Stimulated activated CD4-positive, alpha-beta T cell treated with anti-CD3 and anti-CD28 coated beads, Interleukin-1b, Interleukin-23, amount 100 ng/mL, for 4 hours (primary cell): ENCODE measurements around the gene TMEM176B.
"Not testable (repeated sequence)": the region's sequence is repeated elsewhere in the genome, so short reads cannot be mapped to it uniquely, and the experiment has no call there.

Experiments used
- DNase-seq, 2 donors: peaks; one replicate each; pipeline ENCODE4 v3.0.0-alpha.2; 2020; ENCODE audit warnings: low read depth in 2 of 2

TMEM176B gene

DNA sequence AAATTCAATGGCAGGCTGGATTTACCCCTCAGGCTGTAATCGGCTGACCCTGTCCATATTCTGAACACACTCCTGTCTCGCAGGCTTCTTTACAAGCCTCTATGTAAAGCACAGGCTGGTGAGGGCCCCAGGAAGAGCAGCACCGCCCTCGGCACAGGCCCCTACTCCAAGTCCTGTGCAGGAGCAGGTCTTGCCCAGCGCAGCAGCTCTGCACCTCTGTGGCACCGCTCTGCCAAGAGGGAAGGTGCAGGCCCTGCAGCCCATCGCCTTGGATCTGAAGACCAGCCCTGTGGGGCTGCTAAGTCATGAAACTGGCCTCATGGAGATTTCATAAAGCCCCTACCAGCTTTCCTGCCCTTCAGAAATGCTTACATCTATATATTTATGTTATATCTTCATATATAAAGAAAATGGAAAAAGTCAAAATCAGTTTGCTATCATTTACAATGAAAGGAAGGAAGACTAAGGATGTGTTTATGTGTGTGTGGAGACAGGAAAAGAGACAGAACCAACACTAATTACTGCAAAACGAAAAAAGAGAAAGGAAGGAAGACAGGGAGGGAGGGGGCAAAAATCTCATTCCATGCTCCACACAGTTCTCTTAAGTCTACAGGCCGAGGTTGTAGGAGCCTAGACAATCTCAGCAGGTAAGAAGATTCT is 9.6 kb downstream of the TMEM176B start:
- no peak for DNase-seq

DNA sequence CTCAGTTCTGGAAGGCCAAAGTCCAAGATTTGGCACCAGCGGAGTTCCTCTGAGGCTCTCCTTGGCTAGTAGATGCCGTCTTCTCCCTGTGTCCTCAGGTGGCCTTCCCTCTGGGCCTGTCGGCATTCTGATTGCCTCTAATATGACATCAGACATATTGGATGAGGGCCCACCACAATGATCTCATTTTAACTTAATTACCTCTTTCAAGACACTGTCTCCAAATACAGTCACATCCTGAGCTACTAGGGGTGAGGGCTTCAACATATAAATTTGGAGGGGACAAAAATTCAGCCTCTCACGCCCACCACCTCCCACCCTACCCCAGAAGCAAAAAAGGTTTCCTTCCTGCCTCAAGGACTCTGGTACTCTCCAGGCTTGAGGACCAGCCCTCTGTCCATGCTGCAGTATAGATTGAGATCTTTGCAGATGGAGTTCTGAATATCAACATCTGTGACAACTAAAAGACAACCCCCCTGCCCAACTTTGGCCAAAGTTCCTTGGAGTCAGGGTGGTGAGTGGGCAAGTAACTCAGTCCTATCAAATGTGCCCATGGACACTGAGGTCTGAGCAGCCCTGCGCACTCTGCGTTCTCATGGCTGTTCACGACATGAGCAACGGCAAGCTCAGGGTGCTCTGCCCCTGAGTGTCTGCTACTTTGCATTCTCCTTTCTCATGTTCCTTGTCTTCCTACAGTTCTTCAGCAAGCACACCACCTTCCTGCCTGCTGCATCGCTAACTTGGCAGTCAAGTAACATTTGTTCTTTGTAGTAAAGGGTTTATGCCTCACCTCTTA is 11.5 kb downstream of the TMEM176B start:
- DNase-seq: no peak

- no peak for DNase-seq
These were observed 12.6 kb downstream of the TMEM176B start for GRCh38 chr7:150787321-150788281.

DNA sequence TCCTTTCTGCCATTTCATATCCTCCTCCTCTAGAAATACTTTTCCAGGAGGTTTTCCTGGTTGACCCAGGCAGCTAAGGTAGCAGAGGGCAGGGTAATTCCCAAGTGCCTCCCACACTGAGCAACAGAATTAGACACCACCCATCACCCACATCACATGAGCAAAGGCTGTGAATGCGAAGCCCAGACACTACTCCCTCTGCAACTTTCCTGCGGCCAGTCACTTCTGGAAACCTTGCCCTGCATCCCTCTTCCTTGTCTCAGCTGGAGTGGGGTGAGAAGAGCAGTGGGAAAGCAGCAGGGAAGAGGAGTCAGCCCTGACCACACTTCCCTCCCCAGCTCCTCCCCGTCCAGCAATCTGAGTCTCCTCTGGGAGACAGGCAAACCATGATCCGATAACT is 15.2 kb downstream of the TMEM176B start:
- DNase-seq: no peak

GRCh38 chr7:150784120-150784736 is 15.9 kb downstream of the TMEM176B start:
- DNase-seq: no peak

DNA sequence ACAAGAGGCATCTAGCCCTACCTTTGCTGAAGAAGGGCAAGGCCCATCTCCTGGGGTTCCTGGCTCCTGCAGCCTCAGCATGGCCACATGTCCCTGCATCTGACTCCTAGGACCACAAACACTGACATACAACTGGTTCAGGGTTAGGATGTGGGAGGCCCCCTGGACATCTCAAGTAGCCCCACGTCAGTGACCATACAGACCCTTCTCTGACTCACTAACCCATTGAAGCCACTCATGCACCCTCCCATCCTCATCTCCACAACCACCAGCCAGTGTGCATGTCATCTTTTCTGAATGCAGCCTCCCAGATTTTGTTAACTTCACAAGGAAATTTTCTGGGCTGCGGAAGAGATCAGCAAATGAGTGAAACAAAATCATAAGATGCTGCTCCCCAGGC is 18.2 kb downstream of the TMEM176B start:
- no peak for DNase-seq

GRCh38 chr7:150781103-150781502 is 19.1 kb downstream of the TMEM176B start:
- DNase-seq: no peak

GRCh38 chr7:150780292-150780691 is 19.9 kb downstream of the TMEM176B start:
- DNase-seq: no peak

DNA sequence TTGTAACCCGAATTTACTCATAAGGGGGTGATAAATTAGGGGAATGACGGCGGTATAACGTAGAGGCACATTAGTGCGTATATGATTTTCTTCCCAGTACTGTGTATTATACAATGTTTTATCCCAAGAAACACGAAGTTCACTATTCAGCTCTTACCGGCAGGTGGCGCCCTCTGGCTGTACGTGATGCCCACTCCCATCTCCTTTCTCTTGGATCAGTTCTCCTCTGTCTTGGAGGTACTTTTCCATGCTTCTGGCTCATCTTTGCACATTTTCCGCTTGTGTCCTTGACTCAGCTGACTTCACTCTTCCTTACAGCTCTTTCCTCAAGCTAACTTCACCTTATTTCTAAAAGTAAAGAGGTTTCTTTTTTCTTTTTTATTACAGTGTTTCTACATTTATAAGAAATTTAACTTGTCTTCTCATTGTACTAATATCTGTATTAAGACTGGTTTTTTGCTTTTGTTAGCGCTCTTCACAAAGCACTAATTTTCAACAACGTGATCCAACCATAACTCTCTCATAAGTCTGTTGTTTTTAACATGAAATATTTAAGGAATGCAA is 21.3 kb downstream of the TMEM176B start:
- DNase-seq: peak; percentile 65 to 70

GRCh38 chr7:150778014-150778737 is 22.0 kb downstream of the TMEM176B start:
- no peak for DNase-seq

GRCh38 chr7:150774131-150774530 is 26.0 kb downstream of the TMEM176B start:
- DNase-seq: not testable (repeated sequence)

GRCh38 chr7:150769768-150770167 is 30.4 kb downstream of the TMEM176B start:
- DNase-seq: no peak

DNA sequence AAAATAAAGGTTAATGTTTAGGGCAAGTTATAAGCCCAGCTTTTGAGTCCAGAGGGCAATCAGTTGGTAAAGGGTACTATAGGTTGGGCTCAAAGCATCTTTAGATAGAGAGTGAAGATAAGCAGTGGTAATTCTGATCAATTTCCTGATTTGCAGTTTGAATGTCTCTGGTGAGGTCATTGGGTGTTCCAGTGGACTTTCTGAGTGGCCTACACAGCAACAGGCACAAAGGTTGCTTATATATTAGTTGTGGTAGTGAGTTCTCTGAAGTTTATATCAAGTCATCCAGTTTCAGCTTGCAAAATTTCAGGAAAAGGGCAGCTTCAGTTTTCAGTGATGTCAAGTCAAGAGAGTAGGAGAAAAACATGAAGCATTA is 33.8 kb downstream of the TMEM176B start:
- no peak for DNase-seq

DNA sequence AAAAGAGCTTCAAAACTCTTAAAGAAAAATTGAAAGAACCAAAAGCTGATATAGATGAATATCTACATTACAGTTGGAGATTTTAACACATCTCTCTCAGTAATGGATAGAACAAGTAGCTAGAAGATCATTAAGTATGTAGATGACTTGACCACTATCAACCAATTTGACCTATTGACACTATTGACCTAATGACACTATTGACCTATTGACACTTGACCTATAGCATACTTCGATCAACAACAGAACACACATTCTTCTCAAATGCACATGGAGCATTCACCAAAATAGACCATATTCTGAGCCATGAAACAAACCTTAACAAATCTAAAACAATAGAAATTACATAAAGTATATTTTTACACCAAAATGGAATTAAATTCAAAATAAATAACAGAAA is 40.7 kb downstream of the TMEM176B start:
- DNase-seq: no peak

- no peak for DNase-seq
These were observed 43.3 kb downstream of the TMEM176B start for GRCh38 chr7:150756858-150757257.

- DNase-seq: no peak
These were observed 44.0 kb downstream of the TMEM176B start for GRCh38 chr7:150756166-150756565.

DNA sequence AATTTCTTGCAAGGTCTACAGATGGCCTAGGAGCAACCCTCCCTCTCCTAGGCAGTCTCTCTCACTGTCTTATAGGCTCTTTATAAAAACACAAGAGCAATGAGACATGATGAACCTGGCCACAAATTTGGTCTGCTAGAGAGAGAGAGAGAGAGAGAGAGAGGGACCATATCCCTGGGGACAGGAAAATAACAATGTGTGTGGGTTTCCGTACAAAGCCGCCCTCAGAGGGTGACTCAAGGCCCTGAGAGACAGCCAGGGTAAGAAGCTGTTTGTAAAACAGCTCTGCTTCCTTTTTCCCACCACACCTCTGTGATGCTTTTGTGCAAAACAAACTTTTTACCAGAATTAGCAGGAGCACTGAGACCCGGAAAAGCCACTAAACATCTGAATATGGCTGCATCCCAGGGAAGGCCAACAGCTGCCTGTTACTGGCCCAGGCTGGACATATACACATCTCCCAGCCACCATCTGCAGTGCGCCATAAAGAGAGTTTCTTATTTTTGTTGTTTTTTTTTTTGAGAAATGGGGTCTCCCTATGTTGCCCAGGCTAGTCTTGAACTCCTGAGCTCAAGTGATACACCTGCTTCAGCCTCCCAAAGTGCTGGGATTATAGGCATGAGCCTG is 44.6 kb downstream of the TMEM176B start:
- DNase-seq: peak in 1 of 2 donors; percentile 56

GRCh38 chr7:150754951-150755350 is 45.2 kb downstream of the TMEM176B start:
- no peak for DNase-seq

DNA sequence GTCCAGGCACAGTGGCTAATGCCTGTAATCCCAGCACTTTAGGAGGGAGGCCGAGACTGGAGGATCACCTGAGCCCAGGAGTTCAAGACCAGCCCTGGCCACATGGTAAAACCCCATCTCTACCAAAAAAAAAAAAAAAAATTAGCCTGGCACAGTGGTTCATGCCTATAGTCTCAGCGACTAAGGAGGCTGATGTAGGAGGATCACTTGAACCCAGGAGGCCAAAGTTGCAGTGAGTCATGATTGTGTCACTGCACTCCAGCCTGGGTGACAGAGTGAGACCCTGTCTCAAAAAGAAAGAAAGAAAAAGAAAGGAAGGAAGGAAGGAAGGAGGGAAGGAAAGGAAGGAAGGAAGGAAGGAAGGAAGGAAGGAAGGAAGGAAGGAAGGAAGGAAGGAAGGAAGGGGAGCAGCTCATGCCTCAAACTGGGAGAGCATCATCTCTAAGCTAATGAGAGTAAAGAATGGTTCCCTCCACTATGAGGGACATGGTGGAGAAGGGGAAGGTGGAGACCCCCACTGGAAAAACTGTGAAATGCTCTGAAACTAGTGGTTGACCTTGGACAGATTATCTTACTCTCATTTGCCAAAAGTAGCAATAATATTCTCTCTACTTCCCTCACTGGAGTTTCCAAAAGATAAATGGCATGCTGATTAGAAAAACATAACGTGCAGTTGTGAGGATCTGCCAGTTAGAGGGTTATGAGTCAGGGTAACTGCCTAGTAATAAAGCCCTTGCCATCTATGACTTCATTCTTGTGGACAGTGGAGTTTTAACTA is 46.1 kb downstream of the TMEM176B start:
- DNase-seq: no peak

DNA sequence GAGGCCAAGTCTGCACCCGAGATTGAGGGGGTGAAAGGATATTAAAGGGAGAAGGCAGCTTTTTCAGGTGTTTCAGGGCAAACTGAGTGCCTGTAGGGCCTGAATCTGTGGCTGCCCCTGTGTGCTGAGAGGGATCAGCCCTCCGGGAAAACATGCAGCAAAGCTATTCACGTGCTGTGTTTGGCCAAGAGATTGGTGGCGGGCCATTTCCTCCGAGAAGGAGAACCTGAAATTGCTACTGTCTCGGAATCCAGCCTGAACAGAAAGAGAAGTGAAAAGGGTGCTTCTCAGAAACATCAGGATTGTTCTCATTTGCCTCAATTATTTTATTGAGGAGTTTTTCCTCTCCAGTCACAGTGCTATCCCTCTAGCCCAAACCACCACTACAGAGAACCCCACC is 46.9 kb downstream of the TMEM176B start:
- no peak for DNase-seq
